Activated CD4-positive, alpha-beta T cell treated with anti-CD3 and anti-CD28 coated beads, Interleukin-2, amount 50 U/mL, for 16 hours (primary cell): Measurements from ENCODE around the gene OGA.

Experiments
- DNase-seq: peaks from one replicate; pipeline ENCODE4 v3.0.0-alpha.2; 2020

OGA gene

GRCh38 chr10:101749047-101750016 is 68.9 kb downstream of the OGA start:
- no peak for DNase-seq

GRCh38 chr10:101748496-101748895 is 69.7 kb downstream of the OGA start:
- no peak for DNase-seq

DNA sequence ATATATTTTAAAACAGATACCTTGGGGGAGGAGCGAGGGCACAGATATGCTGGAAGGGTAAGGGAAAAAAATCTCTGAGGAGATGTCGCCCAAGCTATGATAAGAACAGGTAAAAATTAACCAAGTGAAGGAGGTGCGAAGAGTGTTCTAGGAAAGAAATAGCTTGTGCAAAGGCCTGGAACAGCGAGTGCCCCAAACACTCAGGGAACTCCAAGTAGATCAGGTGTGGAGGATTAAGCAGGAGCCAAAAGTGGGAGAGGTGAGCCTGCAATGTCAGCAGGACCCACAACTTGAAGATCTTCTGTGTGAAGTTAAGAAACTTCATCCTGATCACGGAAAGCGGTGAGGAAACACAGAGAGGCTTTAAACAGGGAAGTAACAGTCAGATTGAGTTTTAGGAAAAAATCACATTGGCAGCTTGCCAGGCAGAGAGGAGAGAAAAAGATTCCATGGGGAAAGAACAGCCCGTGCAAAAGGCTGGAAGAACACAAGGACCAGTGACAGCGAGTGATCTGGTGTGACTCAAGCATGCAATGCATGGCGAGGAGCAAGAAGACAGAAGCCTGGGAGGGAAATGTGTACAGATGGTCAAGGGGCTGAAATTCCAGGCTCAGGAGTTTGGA is 73.1 kb downstream of the OGA start:
- DNase-seq, result no peak

DNA sequence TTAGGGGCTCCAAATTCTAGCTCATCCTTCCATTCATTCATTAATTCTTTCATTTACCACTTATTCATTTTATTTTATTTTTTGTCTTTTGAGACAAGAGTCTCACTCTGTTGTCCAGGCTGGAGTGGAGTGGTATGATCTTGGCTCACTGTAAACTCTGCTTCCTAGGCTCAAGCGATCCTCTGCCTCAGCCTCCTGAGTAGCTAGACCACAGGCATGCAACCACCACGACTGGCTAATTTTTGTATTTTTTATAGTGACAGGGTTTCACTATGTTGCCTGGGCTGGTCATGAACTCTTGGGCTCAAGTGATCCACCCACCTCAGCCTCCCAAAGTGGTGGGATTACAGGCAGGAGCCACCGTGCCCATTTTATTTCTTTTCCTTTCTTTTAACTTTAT is 74.0 kb downstream of the OGA start:
- no peak for DNase-seq

DNA sequence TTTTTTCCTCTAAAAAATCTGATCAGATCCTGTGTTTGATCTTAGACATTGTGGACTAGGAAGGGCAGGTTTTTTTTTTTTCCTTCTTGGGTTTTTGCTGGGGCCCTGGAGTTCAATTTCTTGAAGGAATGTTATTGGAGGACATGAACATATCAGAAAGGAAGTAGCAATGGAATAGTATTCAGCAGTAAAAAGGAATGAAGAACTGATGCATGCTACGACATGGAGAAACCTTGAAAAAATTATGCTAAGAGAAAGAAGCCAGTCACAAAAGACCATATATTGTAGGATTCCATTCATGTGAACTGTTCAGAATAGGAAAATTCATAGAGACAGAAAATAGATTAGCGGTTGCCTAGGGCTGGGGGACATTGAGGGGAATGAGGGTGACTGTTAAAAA is 76.3 kb downstream of the OGA start:
- DNase-seq, result no peak

GRCh38 chr10:101736666-101737065 is 81.6 kb downstream of the OGA start:
- no peak for DNase-seq
